DOHH2 (cell line): ENCODE data around the gene ANTXR2.

Experiments
- CTCF ChIP-seq: fragments of 200-600 bp; sonication (generic); IDR thresholded peaks from one replicate; pipeline ENCODE4 v1.5.1; 2014; ENCODE audit warnings: antibody characterized with exemption, mild to moderate bottlenecking, low read depth, low read length; ENCODE audit not compliant: poor library complexity, severe bottlenecking
- EZH2phosphoT487 ChIP-seq: fragments of 200-600 bp; sonication (generic); IDR thresholded peaks from 2 replicates; pipeline ENCODE4 v1.6.1; 2017; ENCODE audit warnings: borderline replicate concordance, mild to moderate bottlenecking, antibody characterized with exemption, low read length, moderate library complexity, mixed read lengths

DNA sequence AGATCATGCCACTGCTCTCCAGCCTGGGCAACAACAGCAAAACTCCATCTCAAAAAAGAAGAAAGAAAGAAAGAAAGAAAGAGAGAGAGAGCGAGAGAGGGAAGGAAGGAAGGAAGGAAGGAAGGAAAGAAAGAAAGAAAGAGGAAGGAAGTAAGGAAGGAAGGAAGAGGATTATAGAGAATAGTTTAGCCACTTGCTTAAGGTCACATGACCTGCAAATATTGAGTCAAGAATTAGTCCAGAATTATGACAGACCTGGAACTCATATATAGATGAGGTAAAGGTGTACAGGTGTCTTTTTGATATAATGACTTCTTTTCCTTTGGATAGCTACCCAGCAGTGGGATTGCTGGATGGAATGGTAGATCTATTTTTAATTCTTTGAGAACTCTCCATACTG lies 25.6 kb upstream of the ANTXR2 start:
- TF ChIP-seq CTCF (no peak), EZH2phosphoT487 (no peak)
